ENCODE measurements around the gene ANKRD11. TPM values are rescaled to one million over a fixed set of nuclear protein-coding genes. Genes with fewer than 3 reads are reported as not detected.

The ANKRD11 gene
- total RNA-seq, 1 experiment from 2014 or later: 242 TPM

GRCh38 chr16:89369266-89369895, 121.0 kb downstream of the ANKRD11 start:
- BruUV-seq (replicated peaks): no TSS peak
- Mint-ChIP-seq H3K4me3 (ENCODE audit: low read depth, unreplicated experiment) (no peak overlapping the region), H3K36me3 (ENCODE audit: insufficient read depth, unreplicated experiment) (peaks cover 80% of the 10 kb centered on the region), H3K27ac (ENCODE audit: unreplicated experiment) (peak overlapping the region; percentile 58), H3K27me3 (ENCODE audit: unreplicated experiment) (no peaks in the 10 kb centered on the region), H3K9me3 (ENCODE audit: low read depth, unreplicated experiment) (no peaks in the 10 kb centered on the region), H3K4me1 (ENCODE audit: low read depth, unreplicated experiment) (peaks cover 50% of the 10 kb centered on the region)
- intact Hi-C loops (cut with micrococcal nuclease; ENCODE audit: unreplicated experiment): no loop called here
- DNase-seq: no peak
- CTCF ChIA-PET: interaction anchor here (1.0 kb wide), 1 partner anchor 14 kb away, joined by 4 read pairs; no protein-coding TSS in a partner anchor
- TF ChIP-seq, protein P1, sequence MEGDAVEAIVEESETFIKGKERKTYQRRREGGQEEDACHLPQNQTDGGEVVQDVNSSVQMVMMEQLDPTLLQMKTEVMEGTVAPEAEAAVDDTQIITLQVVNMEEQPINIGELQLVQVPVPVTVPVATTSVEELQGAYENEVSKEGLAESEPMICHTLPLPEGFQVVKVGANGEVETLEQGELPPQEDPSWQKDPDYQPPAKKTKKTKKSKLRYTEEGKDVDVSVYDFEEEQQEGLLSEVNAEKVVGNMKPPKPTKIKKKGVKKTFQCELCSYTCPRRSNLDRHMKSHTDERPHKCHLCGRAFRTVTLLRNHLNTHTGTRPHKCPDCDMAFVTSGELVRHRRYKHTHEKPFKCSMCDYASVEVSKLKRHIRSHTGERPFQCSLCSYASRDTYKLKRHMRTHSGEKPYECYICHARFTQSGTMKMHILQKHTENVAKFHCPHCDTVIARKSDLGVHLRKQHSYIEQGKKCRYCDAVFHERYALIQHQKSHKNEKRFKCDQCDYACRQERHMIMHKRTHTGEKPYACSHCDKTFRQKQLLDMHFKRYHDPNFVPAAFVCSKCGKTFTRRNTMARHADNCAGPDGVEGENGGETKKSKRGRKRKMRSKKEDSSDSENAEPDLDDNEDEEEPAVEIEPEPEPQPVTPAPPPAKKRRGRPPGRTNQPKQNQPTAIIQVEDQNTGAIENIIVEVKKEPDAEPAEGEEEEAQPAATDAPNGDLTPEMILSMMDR (IDR thresholded peaks at IDR 0.05; ENCODE audit: unreplicated experiment): no peak

DNA sequence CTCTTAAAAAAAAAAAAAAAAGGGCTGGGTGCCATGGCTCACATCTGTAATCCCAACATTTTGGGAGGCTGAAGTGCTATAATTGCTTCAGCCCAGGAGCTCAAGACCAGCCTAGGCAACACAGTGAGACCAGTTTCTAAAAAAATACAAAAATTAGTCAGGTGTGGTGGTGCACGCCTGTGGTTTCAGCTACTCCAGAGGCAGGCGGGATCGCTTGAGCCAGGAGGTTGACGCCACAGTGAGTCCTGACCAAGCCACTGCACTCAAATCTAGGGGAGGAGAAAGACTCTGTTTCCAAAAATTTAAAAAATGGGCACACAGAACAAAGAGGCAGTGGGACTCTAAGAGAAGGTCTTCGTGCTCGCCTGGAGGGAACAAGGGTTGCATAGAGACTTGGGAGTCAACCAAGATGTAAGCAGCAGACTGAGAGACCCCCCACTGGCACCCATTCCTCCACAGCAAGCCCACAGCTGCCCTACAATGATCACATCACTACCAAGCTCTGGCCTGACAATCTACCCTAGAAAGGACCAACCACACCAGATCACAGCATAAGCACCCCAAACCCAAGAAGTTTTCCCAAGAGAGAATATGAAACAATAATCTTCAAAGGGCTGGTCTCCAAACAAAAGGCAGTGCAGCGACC, 121.6 kb downstream of the ANKRD11 start:
- Mint-ChIP-seq H3K36me3 (ENCODE audit: insufficient read depth, unreplicated experiment) (peaks cover 81% of the 10 kb centered on the region), H3K27ac (ENCODE audit: unreplicated experiment) (no peak overlapping the region), H3K4me1 (ENCODE audit: low read depth, unreplicated experiment) (peaks cover 56% of the 10 kb centered on the region), H3K27me3 (ENCODE audit: unreplicated experiment) (no peaks in the 10 kb centered on the region), H3K4me3 (ENCODE audit: low read depth, unreplicated experiment) (no peak overlapping the region), H3K9me3 (ENCODE audit: low read depth, unreplicated experiment) (no peaks in the 10 kb centered on the region)
- CTCF ChIA-PET: no interaction called here
- no peak for DNase-seq
- no TSS peak for BruUV-seq (replicated peaks)
- TF ChIP-seq, protein P1 (IDR thresholded peaks at IDR 0.05; ENCODE audit: unreplicated experiment): no peak
- intact Hi-C loops (cut with micrococcal nuclease; ENCODE audit: unreplicated experiment): no loop called here

DNA sequence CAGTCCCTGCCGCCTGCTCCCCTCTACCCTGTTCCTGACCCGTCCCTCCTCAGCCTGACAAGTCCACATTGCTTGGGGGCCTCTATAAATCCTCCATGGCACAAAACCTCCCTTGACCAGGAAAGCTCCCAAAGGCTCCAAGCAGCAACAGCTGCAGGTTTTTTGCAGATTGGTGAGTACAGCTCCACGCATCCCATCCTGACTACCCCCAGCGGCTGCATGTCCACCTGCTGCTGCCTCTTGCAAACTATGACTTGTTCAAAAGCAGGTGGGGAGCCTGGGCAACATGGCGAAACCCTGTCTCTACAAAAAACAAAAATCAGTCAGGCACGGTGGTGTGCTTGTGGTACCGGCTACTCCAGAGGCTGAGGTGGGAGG, 122.8 kb downstream of the ANKRD11 start:
- TF ChIP-seq, protein P1 (IDR thresholded peaks at IDR 0.05; ENCODE audit: unreplicated experiment): no peak
- no peak for DNase-seq
- Mint-ChIP-seq H3K9me3 (ENCODE audit: low read depth, unreplicated experiment) (no peaks in the 10 kb centered on the region), H3K36me3 (ENCODE audit: insufficient read depth, unreplicated experiment) (peaks cover 79% of the 10 kb centered on the region), H3K27ac (ENCODE audit: unreplicated experiment) (no peak overlapping the region), H3K4me1 (ENCODE audit: low read depth, unreplicated experiment) (peaks cover 60% of the 10 kb centered on the region), H3K27me3 (ENCODE audit: unreplicated experiment) (no peaks in the 10 kb centered on the region), H3K4me3 (ENCODE audit: low read depth, unreplicated experiment) (no peak overlapping the region)
- no TSS peak for BruUV-seq (replicated peaks)
- CTCF ChIA-PET: no interaction called here
- intact Hi-C loops (cut with micrococcal nuclease; ENCODE audit: unreplicated experiment): no loop called here

GRCh38 chr16:89366561-89367537, 123.5 kb downstream of the ANKRD11 start:
- CTCF ChIA-PET: no interaction called here
- H3K27me3 Mint-ChIP-seq (ENCODE audit: unreplicated experiment): no peaks in the 10 kb centered on the region
- intact Hi-C loops (cut with micrococcal nuclease; ENCODE audit: unreplicated experiment): no loop called here
- no peak overlapping the region for H3K27ac Mint-ChIP-seq (ENCODE audit: unreplicated experiment)
- DNase-seq: no peak
- BruUV-seq (replicated peaks): no TSS peak
- H3K4me3 Mint-ChIP-seq (ENCODE audit: low read depth, unreplicated experiment): no peak overlapping the region
- H3K9me3 Mint-ChIP-seq (ENCODE audit: low read depth, unreplicated experiment): no peaks in the 10 kb centered on the region
- H3K36me3 Mint-ChIP-seq (ENCODE audit: insufficient read depth, unreplicated experiment): peaks cover 82% of the 10 kb centered on the region
- peaks cover 61% of the 10 kb centered on the region for H3K4me1 Mint-ChIP-seq (ENCODE audit: low read depth, unreplicated experiment)
- TF ChIP-seq, protein P1 (IDR thresholded peaks at IDR 0.05; ENCODE audit: unreplicated experiment): no peak

Data from Calu3 (cell line).